PC-3 (cell line): ENCODE results near the gene KIAA1210. TPM values are rescaled to one million over a fixed set of nuclear protein-coding genes. Genes with fewer than 3 reads are reported as not detected.

Experiments used
- ATAC-seq: fragments of 200-7000 bp; cut with Tn5 transposase; 2 replicates; pipeline ENCODE4 v1.9.1; 2020; ENCODE audit warnings: mild to moderate bottlenecking, moderate library complexity
- BruUV-seq: library from RNA; stranded (reverse); fragments of 400-500 nt; replicated peaks from 2 replicates; lab custom pipeline; 2021; lab: Mats Ljungman, UMichigan
- CTCF ChIA-PET: fragments of 300-600 bp; sonication (Branson Sonifier 250); formaldehyde crosslinking; loops from one replicate; lab custom pipeline; 2022; ENCODE audit warnings: antibody characterized with exemption; lab: Charles Lee
- POLR2A ChIA-PET: fragments of 300-600 bp; sonication (Branson Sonifier 250); formaldehyde crosslinking; loops from one replicate; lab custom pipeline; 2022; ENCODE audit warnings: antibody characterized with exemption; ENCODE audit not compliant: unreplicated experiment; lab: Charles Lee
- DNase-seq: peaks from one replicate; pipeline ENCODE4 v3.0.0-alpha.2; 2015
- H2AFZ ChIP-seq: fragments of 300-600 bp; sonication (generic); 2 replicates; pipeline ENCODE4 v1.6.0; 2016; ENCODE audit warnings: antibody characterized with exemption, low read length
- H3F3A ChIP-seq: fragments of 300-600 bp; sonication (generic); one replicate; pipeline ENCODE4 v1.6.0; 2017; ENCODE audit warnings: antibody characterized with exemption, low read length, control low read depth, mild to moderate bottlenecking; ENCODE audit not compliant: unreplicated experiment
- H3K27ac ChIP-seq: fragments of 300-600 bp; sonication (generic); 2 replicates; pipeline ENCODE4 v1.5.1; 2016; ENCODE audit warnings: mild to moderate bottlenecking, low read length
- H3K27me3 ChIP-seq: fragments of 300-600 bp; sonication (generic); 2 replicates; pipeline ENCODE4 v1.6.1; 2016; ENCODE audit warnings: low read length, mixed read lengths
- H3K36me3 ChIP-seq: fragments of 300-600 bp; sonication (generic); 2 replicates; pipeline ENCODE4 v1.6.1; 2016; ENCODE audit warnings: low read depth, mixed run types, low read length, mixed read lengths
- H3K4me1 ChIP-seq: fragments of 300-600 bp; sonication (generic); 2 replicates; pipeline ENCODE4 v1.5.1; 2016; ENCODE audit warnings: low read length; ENCODE audit not compliant: insufficient read depth
- H3K4me2 ChIP-seq: fragments of 300-600 bp; sonication (generic); 2 replicates; pipeline ENCODE4 v1.6.0; 2016; ENCODE audit warnings: low read length
- H3K4me3 ChIP-seq: fragments of 300-600 bp; sonication (generic); 2 replicates; pipeline ENCODE4 v1.5.1; 2016; ENCODE audit warnings: mild to moderate bottlenecking, low read length, mixed read lengths
- H3K79me2 ChIP-seq: fragments of 300-600 bp; sonication (generic); 2 replicates; pipeline ENCODE4 v1.6.1; 2017; ENCODE audit warnings: low read length, mixed read lengths
- H3K9ac ChIP-seq: fragments of 300-600 bp; sonication (generic); 2 replicates; pipeline ENCODE4 v1.6.0; 2016; ENCODE audit warnings: mild to moderate bottlenecking, low read length
- H3K9me2 ChIP-seq: fragments of 300-600 bp; sonication (generic); replicated peaks from 2 replicates; pipeline ENCODE4 v1.6.1; 2016; ENCODE audit warnings: mixed run types, low read length, mixed read lengths
- H3K9me3 ChIP-seq: fragments of 300-600 bp; sonication (generic); 2 replicates; pipeline ENCODE4 v1.6.1; 2016; ENCODE audit warnings: low read length, mixed read lengths
- H4K20me1 ChIP-seq: fragments of 300-600 bp; sonication (generic); 2 replicates; pipeline ENCODE4 v1.6.1; 2016; ENCODE audit warnings: low read length, mixed read lengths
- EZH2 ChIP-seq: fragments of 300-600 bp; sonication (generic); IDR thresholded peaks from one replicate; pipeline ENCODE4 v1.6.1; 2017; ENCODE audit warnings: antibody characterized with exemption, mild to moderate bottlenecking, low read length; ENCODE audit not compliant: unreplicated experiment
- EZH2phosphoT487 ChIP-seq: fragments of 300-600 bp; sonication (generic); IDR thresholded peaks from 2 replicates; pipeline ENCODE4 v1.6.1; 2018; ENCODE audit warnings: mild to moderate bottlenecking, antibody characterized with exemption, low read length, borderline replicate concordance
- intact Hi-C: fragments of 100-400 bp; cut with micrococcal nuclease; formaldehyde crosslinking; loops from 2 replicates; pipeline ENCODE4 v1.9.0; 2023
- total RNA-seq: library from RNA; depleted of rRNA; stranded (reverse); fragments of >200 nt; gene quantifications from 2 replicates; pipeline ENCODE4 v1.2.3, GENCODE V29; 2014
- TF ChIP-seq, protein P1 (sequence below): fragments of 300-600 bp; sonication (generic); conservative IDR thresholded peaks from 2 replicates; pipeline ENCODE4 v1.5.1; 2017; ENCODE audit warnings: antibody characterized with exemption, low read depth, mild to moderate bottlenecking, low read length

The KIAA1210 gene
- total RNA-seq, 1 experiment from 2014 or later: 0.07 TPM

DNA sequence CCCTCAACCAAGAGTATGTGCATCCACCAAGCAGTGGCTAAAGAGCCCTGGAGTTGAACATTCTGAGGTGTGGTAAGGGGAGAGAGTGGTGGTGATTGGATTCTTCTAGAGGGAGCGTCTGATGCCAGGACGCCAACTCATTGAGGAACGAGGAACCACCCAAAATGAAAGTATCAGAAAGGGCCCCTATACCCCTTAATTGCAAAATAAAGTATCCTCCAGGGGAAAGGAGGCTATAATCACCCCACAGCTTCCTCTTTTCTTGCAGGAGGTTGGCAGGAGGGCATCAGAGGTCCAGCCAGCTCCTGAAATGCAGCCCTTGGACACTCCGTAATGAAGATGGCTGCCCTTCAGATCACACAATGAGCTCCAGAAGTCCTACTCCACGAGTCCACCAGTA, 5.3 kb upstream of the KIAA1210 start:
- no peak overlapping the region for H3K27ac ChIP-seq
- BruUV-seq: no TSS peak
- ChIA-PET POLR2A (no interaction called here), CTCF (no interaction called here)
- intact Hi-C loops: no loop called here
- H3K9me3 ChIP-seq: no peaks in the 10 kb centered on the region
- H3K4me2 ChIP-seq: no peak overlapping the region
- no peak overlapping the region for H3K9ac ChIP-seq
- H3K4me3 ChIP-seq: no peak overlapping the region
- no peak for DNase-seq
- TF ChIP-seq EZH2phosphoT487 (no peak), EZH2 (no peak)
- TF ChIP-seq, protein P1, sequence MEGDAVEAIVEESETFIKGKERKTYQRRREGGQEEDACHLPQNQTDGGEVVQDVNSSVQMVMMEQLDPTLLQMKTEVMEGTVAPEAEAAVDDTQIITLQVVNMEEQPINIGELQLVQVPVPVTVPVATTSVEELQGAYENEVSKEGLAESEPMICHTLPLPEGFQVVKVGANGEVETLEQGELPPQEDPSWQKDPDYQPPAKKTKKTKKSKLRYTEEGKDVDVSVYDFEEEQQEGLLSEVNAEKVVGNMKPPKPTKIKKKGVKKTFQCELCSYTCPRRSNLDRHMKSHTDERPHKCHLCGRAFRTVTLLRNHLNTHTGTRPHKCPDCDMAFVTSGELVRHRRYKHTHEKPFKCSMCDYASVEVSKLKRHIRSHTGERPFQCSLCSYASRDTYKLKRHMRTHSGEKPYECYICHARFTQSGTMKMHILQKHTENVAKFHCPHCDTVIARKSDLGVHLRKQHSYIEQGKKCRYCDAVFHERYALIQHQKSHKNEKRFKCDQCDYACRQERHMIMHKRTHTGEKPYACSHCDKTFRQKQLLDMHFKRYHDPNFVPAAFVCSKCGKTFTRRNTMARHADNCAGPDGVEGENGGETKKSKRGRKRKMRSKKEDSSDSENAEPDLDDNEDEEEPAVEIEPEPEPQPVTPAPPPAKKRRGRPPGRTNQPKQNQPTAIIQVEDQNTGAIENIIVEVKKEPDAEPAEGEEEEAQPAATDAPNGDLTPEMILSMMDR: no peak
- no peaks in the 10 kb centered on the region for H3K79me2 ChIP-seq
- no peaks in the 10 kb centered on the region for H4K20me1 ChIP-seq
- peaks cover 5% of the 10 kb centered on the region for H3K4me1 ChIP-seq
- no peak overlapping the region for H2AFZ ChIP-seq
- H3K27me3 ChIP-seq: no peaks in the 10 kb centered on the region
- H3K36me3 ChIP-seq: no peaks in the 10 kb centered on the region
- H3K9me2 ChIP-seq: no peaks in the 10 kb centered on the region
- ATAC-seq: no peak
- no peaks in the 10 kb centered on the region for H3F3A ChIP-seq

DNA sequence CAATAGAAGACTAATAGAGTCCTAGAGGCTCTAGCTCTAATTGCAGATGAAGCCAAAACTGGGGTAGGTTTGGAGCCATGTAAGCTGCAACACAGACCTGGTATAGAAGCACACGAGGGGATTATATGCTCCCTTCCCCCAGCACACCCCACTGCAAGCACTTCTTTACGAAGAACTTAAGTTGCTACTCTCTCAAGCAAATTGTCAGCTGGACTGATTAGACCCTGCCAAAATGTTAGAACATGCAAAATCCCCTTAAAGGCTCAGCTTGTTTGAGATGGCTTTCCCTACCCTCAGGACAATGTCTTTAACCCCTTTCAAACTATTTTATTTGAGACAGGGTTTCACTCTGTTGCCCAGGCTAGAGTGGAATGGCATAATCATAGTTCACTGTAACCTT, 4.7 kb upstream of the KIAA1210 start:
- no peaks in the 10 kb centered on the region for H3K36me3 ChIP-seq
- no peaks in the 10 kb centered on the region for H3K27me3 ChIP-seq
- intact Hi-C loops: no loop called here
- no peaks in the 10 kb centered on the region for H3F3A ChIP-seq
- no peaks in the 10 kb centered on the region for H3K79me2 ChIP-seq
- no peak for DNase-seq
- no peak overlapping the region for H2AFZ ChIP-seq
- H3K9me3 ChIP-seq: no peaks in the 10 kb centered on the region
- ChIA-PET POLR2A (interaction anchor here (0.6 kb wide), 1 partner anchor 117 kb away, joined by 3 read pairs; no protein-coding TSS in a partner anchor), CTCF (no interaction called here)
- H3K4me1 ChIP-seq: peaks cover 5% of the 10 kb centered on the region
- BruUV-seq: no TSS peak
- no peak for ATAC-seq
- H3K9ac ChIP-seq: no peak overlapping the region
- H4K20me1 ChIP-seq: no peaks in the 10 kb centered on the region
- no peak for TF ChIP-seq EZH2phosphoT487
- TF ChIP-seq EZH2: no peak
- TF ChIP-seq, protein P1: no peak
- H3K9me2 ChIP-seq: no peaks in the 10 kb centered on the region
- no peak overlapping the region for H3K4me3 ChIP-seq
- no peak overlapping the region for H3K4me2 ChIP-seq
- no peak overlapping the region for H3K27ac ChIP-seq

- H3K9me2 ChIP-seq: no peaks in the 10 kb centered on the region
- ChIA-PET POLR2A (no interaction called here), CTCF (interaction anchor here (0.6 kb wide), 1 partner anchor 64 kb away, joined by 6 read pairs; no protein-coding TSS in a partner anchor)
- intact Hi-C loops: no loop called here
- H3K27me3 ChIP-seq: no peaks in the 10 kb centered on the region
- H3K27ac ChIP-seq: no peak overlapping the region
- H3K79me2 ChIP-seq: no peaks in the 10 kb centered on the region
- H3F3A ChIP-seq: no peaks in the 10 kb centered on the region
- ATAC-seq (no peak), DNase-seq (no peak)
- H3K9ac ChIP-seq: no peak overlapping the region
- H3K9me3 ChIP-seq: no peaks in the 10 kb centered on the region
- no peak overlapping the region for H2AFZ ChIP-seq
- no peak overlapping the region for H3K4me3 ChIP-seq
- TF ChIP-seq, protein P1: no peak
- TF ChIP-seq EZH2: no peak
- TF ChIP-seq EZH2phosphoT487: no peak
- no peaks in the 10 kb centered on the region for H4K20me1 ChIP-seq
- BruUV-seq: no TSS peak
- no peak overlapping the region for H3K4me2 ChIP-seq
- no peaks in the 10 kb centered on the region for H3K36me3 ChIP-seq
- peaks cover under 1% of the 10 kb centered on the region for H3K4me1 ChIP-seq
These were observed 3.3 kb upstream of the KIAA1210 start for GRCh38 chrX:119130911-119131310.
